Measurements from ENCODE around the gene NR2C2AP. TPM values are rescaled to one million over a fixed set of nuclear protein-coding genes. Genes with fewer than 3 reads are reported as not detected.

Gene NR2C2AP
- total and polyA plus RNA-seq, 2 of the 4 experiments (the other 2 are of a cell fraction): 5.4 to 9.0 TPM

- H3K14ac ChIP-seq (replicated peaks; ENCODE audit: low read depth, low read length): no peak overlapping the region
- H2AK5ac ChIP-seq (ENCODE audit: low read depth, low read length): no peak overlapping the region
- H3K79me1 ChIP-seq (ENCODE audit: low read depth in 1 of 2, low read length in 2 of 2): no peaks in the 10 kb centered on the region
- H3K9me1 ChIP-seq (ENCODE audit: insufficient read depth, low read length): no peaks in the 10 kb centered on the region
- in situ Hi-C loops (cut with MboI; ENCODE audit: low sequenced_read_pairs) (no loop called here), intact Hi-C loops (cut with micrococcal nuclease) (no loop called here), dilution Hi-C loops (cut with HindIII; ENCODE audit: low sequenced_read_pairs, unreplicated experiment) (no loop called here)
- ATAC-seq (ENCODE audit: low read depth) (no peak), DNase-seq (no peak)
- H3K27me3 ChIP-seq (ENCODE audit: control insufficient read depth, insufficient read depth, low read length): peaks cover 4% of the 10 kb centered on the region; the same call in 1 of the 2 replicates
- no peak overlapping the region for H4K8ac ChIP-seq (ENCODE audit: low read depth in 2 of 2, low read length in 2 of 2)
- no peak overlapping the region for H3K27ac ChIP-seq (ENCODE audit: insufficient read depth, low read length)
- no peak overlapping the region for H3K56ac ChIP-seq (ENCODE audit: extremely low read depth, insufficient read depth, low read length)
- H4K5ac ChIP-seq (ENCODE audit: low read depth, low read length): no peak overlapping the region
- no peak overlapping the region for H2BK15ac ChIP-seq (ENCODE audit: low read depth, low read length)
- H3K36me3 ChIP-seq (ENCODE audit: control insufficient read depth, insufficient read depth, low read length): no peaks in the 10 kb centered on the region
- POLR2A ChIA-PET (ENCODE audit: unreplicated experiment): no interaction called here
- CTCF ChIA-PET: no interaction called here
- no peak overlapping the region for H3K4me2 ChIP-seq (ENCODE audit: low read depth, low read length)
- no peak overlapping the region for H4K91ac ChIP-seq (ENCODE audit: insufficient read depth, low read depth, low read length)
- H2BK20ac ChIP-seq (ENCODE audit: low read depth, low read length): no peak overlapping the region
- H3K23ac ChIP-seq (ENCODE audit: low read depth, low read length): no peak overlapping the region
- H2BK120ac ChIP-seq (ENCODE audit: low read depth, low read length): no peak overlapping the region
- no TSS peak for BruUV-seq (replicated peaks)
- H3K4me1 ChIP-seq (ENCODE audit: control insufficient read depth, insufficient read depth, low read length): no peaks in the 10 kb centered on the region
- no peak overlapping the region for H2AFZ ChIP-seq (replicated peaks; ENCODE audit: low read length, poor library complexity)
- H2BK5ac ChIP-seq (ENCODE audit: low read depth, low read length, poor library complexity, severe bottlenecking): no peak overlapping the region
- TF ChIP-seq RAD21 (IDR thresholded peaks at IDR 0.05; ENCODE audit: low read length) (no peak), USF2 (IDR thresholded peaks at IDR 0.05; ENCODE audit: low read depth, low read length) (no peak)
- H3K4me3 ChIP-seq (ENCODE audit: insufficient read depth, low read depth, low read length): no peak overlapping the region
- no peak overlapping the region for H3K9ac ChIP-seq (ENCODE audit: low read depth, low read length)
- H4K20me1 ChIP-seq (ENCODE audit: insufficient read depth, low read length): no peaks in the 10 kb centered on the region
- no peak overlapping the region for H3K4ac ChIP-seq (ENCODE audit: low read depth, low read length)
- no peak overlapping the region for H3K18ac ChIP-seq (ENCODE audit: low read depth, low read length)
- no peak overlapping the region for H2AK9ac ChIP-seq (replicated peaks; ENCODE audit: low read depth, low read length, poor library complexity)
- peaks cover 20% of the 10 kb centered on the region for H3K9me3 ChIP-seq (ENCODE audit: control insufficient read depth, insufficient read depth, low read length)
Observed at GRCh38 chr19:19236173-19236572, 33.0 kb upstream of the NR2C2AP start.

All from IMR-90 (cell line).